GM21515 (cell line): ENCODE data around the gene LAMTOR2.
"Not testable (repeated sequence)": the region's sequence is repeated elsewhere in the genome, so short reads cannot be mapped to it uniquely, and the experiment has no call there.

Experiments used
- ATAC-seq: cut with Tn5 transposase; IDR thresholded peaks from one replicate; pipeline ENCODE4 v1.9.1; 2021; ENCODE audit not compliant: unreplicated experiment

LAMTOR2 gene

GRCh38 chr1:156054500-156055280, at the start of gene LAMTOR2:
Gene LAMTOR2, plus strand, starts transcription at chr1:156054782. Its CDS starts 108 bp downstream, at chr1:156054890.
- peak; percentile 71 for ATAC-seq

DNA sequence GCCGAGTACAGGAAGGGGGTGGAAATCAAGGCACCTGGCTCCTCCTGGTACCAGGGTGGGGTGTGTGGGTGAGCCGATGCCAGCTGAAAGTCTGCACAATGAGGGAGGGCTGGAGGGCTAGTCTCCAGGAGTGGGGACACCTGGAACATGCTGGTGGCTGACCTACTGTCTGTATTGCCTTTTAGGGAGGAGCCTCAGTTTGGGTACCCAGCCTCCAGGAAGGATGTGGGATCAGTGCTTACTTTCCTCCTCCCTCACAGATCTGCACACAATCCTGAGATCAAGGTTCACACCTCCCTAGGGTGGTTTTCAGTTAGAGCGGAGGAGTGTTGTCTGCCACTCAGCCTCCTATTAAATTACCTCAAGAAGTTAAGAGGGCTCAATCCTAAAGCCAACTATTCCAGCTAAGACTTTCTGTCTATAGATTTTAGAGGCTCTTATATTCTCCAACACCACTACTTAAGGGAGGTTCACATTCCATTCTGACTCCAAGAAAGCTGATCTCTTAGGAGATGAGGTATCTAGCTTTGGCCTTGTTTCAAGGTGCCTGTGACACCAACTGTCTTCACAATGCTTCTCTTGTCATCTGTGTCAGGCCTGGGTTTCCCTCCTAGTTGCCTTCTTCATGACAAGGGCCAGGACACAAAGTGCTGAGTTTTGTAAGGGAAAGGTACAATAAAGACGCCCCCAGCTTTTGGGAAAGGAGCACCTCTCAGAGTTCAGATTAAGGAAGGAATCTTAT, 49.6 kb upstream of the LAMTOR2 start:
- no peak for ATAC-seq

GRCh38 chr1:156006666-156007376, 47.8 kb upstream of the LAMTOR2 start:
- no peak for ATAC-seq

- ATAC-seq: no peak
Observed at GRCh38 chr1:156009404-156009803, 45.2 kb upstream of the LAMTOR2 start.

DNA sequence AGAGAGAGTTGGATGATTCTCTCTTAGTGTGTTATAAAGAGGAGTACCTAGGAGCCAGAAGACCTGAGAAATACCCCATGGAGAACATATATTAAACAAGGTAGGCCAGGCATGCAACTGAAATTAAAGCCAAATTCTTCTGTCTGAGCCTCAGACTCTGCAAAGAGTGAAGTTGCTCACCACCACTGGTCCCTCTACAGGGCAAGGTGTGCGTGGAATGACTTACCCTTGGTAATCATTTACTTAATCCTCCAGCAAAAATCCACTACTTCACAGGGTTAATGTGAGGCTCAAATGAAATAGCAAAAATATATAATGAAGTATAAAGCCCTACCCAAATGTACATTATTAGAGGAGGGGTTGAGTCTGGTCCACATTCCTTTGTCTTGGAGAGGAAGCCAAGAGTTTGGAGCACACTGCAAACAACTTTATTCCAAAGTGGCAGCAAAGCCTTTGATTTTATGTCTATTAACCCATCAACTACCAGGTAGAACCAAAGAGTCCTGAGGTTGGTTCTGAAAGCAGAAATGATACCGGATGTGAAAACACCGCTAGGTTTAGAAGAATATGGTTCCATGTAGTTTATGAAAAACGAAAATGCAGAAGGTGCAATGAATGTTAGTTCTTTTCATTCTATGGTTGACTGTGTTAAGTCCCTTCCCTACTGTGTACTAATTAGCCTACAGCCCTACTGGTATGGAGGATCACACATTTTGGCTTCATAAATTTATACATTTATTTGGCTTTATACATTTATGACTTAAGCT, 42.3 kb upstream of the LAMTOR2 start:
- peak; percentile 77 for ATAC-seq

GRCh38 chr1:156014829-156015228, 39.8 kb upstream of the LAMTOR2 start:
- ATAC-seq: no peak

DNA sequence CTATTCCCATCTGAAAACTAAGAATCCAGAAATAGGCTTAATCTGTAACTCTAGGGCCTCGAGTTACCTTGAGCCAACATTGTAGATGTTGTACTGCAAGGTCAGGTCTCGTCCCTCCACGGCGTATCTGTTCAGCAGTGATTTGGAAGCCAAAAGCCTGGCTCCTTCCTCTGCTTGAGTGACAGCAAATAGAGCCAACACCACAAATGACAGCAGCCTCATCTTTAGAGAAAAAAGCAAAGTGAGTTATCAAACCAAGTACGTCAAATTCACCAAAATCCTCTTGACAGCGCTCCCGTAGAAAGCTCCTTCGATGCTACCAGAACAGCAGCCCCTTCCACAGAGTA, 34.7 kb upstream of the LAMTOR2 start:
- no peak for ATAC-seq

DNA sequence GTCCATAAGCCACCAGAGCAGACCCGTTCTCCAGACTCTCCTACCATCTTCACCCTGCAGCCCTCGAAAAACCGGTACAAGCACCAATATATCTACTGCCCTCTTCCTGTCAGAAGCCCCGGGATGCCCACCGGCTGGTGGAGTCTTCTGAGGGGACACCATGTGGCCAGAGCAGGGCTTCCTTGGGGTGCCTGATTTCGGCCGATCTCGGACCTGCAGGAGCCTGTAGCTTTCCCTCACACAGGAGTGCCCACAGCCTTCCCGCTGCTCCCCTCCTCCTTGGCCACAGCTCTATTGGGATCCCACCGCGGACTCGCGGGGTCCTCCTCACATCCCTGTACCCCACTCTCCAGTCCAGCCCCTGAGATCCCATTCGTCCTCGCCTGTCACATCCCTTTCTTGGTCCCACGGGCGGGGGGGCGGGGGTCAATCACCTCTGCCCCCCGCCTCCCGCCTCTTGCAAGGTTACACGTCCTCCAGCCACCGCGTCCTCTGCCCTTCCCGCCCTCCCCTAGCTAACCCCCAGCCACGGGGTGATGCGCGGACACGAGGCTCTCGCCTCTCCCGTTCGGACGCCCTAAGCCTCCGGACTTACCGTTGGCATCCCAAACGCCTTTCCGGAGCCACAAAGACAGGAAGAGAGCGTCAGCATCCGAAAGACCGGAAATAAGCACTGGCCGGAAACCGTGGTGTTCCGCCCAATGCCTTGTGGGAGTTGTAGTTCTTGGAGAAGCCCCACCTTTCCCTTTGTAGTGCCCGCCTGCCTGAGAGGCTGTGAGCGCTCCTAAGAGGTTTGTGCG, 34.1 kb upstream of the LAMTOR2 start, which contains the start of gene SSR2:
TSS of gene SSR2 (minus strand) at position 659 of the 800 bp plus-strand sequence. CDS start 784 bp downstream, outside the sequence.
- ATAC-seq: peak; percentile 94

GRCh38 chr1:156021093-156021428, 33.5 kb upstream of the LAMTOR2 start:
- no peak for ATAC-seq

GRCh38 chr1:156021954-156022353, 32.6 kb upstream of the LAMTOR2 start:
- no peak for ATAC-seq

DNA sequence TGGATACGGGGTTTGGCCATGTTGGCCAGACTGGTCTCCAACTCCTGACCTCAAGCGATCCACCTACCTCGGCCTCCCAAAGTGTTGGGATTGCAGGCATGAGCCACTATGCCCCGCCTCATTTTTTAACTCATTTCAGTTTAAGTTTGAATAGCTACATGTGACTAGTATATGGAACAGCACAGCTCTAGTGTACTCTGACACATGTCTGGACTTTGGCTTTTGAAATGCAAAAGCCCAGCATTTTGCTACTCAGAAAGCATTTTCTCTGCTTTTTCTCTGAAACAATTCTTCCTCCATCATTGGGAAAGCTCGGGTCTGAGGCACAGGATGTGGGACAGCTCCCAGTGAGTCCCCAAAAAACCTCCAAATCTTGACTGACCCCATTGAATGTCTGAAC, 29.8 kb upstream of the LAMTOR2 start:
- ATAC-seq: no peak

DNA sequence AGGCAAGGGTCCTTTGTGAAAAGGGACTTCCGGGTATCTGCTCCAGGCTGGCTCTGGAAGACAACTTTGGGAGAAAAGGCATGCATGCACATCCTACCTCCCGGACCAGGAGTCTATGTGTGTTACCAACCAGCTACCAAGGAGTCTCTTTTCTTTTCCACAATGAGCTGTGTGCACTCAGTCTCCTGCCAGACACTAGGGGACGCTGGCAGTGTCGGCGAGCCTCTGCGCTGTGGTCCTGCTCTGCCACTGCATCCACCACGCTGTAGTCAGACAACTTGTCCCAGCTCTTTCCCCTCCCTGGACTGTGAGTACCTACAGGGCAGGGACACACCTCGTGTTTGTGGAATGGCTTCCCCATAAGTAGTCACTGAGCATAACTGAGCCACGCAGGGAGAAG, 28.7 kb upstream of the LAMTOR2 start:
- ATAC-seq: no peak

- no peak for ATAC-seq
Observed at GRCh38 chr1:156026588-156026987, 28.0 kb upstream of the LAMTOR2 start.

GRCh38 chr1:156033011-156033410, 21.6 kb upstream of the LAMTOR2 start:
- no peak for ATAC-seq

DNA sequence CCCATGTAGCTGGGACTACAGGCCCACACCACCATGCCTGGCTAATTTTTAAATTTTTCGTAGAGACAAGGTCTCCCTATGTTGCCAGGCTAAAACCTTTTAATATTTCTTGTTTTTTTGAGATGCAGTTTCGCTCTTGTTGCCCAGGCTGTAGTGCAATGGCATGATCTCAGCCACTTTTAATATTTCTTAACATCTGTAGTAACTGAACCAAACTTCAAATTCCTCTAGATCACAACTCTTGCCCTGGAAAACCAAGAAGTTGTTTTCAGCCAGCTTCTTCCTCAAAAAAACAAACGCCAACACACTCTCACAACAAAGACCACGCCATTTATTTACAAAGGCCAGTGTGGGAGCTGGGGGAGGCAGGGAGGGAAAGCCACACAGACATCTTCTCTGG, 19.6 kb upstream of the LAMTOR2 start:
- ATAC-seq: not testable (repeated sequence)

DNA sequence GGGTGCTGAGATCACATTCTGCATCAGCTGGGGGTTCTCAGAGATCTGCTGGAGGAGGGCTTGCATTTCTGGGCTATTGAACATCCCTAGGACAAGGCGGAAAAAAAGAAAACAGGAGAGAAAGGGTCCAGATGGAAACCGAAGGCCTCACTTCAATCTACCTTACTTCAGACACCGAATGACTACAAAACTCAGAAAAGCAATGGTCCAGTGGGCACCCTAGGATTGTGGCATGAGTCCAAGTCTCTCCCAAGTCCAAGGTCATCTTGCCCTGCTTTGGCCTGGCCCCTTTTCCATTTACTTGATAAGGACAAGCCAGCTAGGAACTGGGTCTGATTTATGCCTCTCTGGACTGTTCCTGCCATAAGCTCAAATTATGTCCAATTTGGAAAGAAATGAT, 11.8 kb upstream of the LAMTOR2 start:
- ATAC-seq: no peak

GRCh38 chr1:156045076-156045475, 9.5 kb upstream of the LAMTOR2 start:
- no peak for ATAC-seq

GRCh38 chr1:156048663-156049258, 5.8 kb upstream of the LAMTOR2 start:
- no peak for ATAC-seq

GRCh38 chr1:156050376-156050775, 4.2 kb upstream of the LAMTOR2 start:
- no peak for ATAC-seq
